Fibroblast of mammary gland (primary cell): ENCODE data around the gene ARHGDIA.

ENCODE experiments used
- DNase-seq: peaks from one replicate; pipeline ENCODE4 v3.0.0-alpha.2; 2010; ENCODE audit warnings: low read depth
- H3K4me3 ChIP-seq: 2 replicates; pipeline ENCODE4 v1.5.1; 2011; ENCODE audit warnings: low read depth, mild to moderate bottlenecking, low read length, moderate library complexity; ENCODE audit not compliant: control insufficient read depth
- CTCF ChIP-seq: conservative IDR thresholded peaks from 2 replicates; pipeline ENCODE4 v1.5.1; 2011; ENCODE audit warnings: low read depth, low read length, inconsistent platforms; ENCODE audit not compliant: control insufficient read depth, insufficient read depth

Gene ARHGDIA

GRCh38 chr17:81914103-81914850 lies 43.1 kb upstream of the ARHGDIA start:
- no peak for TF ChIP-seq CTCF
- no peak overlapping the region for H3K4me3 ChIP-seq
- no peak for DNase-seq

- no peak overlapping the region for H3K4me3 ChIP-seq
- TF ChIP-seq CTCF: no peak
- no peak for DNase-seq
Measured at GRCh38 chr17:81913394-81914102, 42.4 kb upstream of the ARHGDIA start.

GRCh38 chr17:81912441-81913309 lies 41.5 kb upstream of the ARHGDIA start:
- TF ChIP-seq CTCF: no peak
- no peak for DNase-seq
- H3K4me3 ChIP-seq: no peak overlapping the region

GRCh38 chr17:81911969-81912368 lies 40.8 kb upstream of the ARHGDIA start:
- H3K4me3 ChIP-seq: no peak overlapping the region
- no peak for DNase-seq
- no peak for TF ChIP-seq CTCF

GRCh38 chr17:81911277-81911961 lies 40.3 kb upstream of the ARHGDIA start, which contains the start of gene PCYT2:
Gene PCYT2 (minus strand): TSS chr17:81911399. CDS start chr17:81911355, 44 bp downstream.
- peak within 1 kb of the TSS; percentile 71 for H3K4me3 ChIP-seq
- no peak for TF ChIP-seq CTCF
- peak; percentile 76 for DNase-seq

- DNase-seq: no peak
- no peak for TF ChIP-seq CTCF
Measured at GRCh38 chr17:81910840-81911276, 39.7 kb upstream of the ARHGDIA start.

More at GRCh38 chr17:81910840-81911276, 39.7 kb upstream of the ARHGDIA start:
- H3K4me3 ChIP-seq: peak overlapping the region; percentile 71
